H9 (cell line): ENCODE data around the gene PRR35. TPM values are rescaled to one million over a fixed set of nuclear protein-coding genes. Genes with fewer than 3 reads are reported as not detected.

ENCODE experiments used
- DNase-seq: peaks from one replicate; pipeline ENCODE4 v3.0.0-alpha.2; 2017
- H2AFZ ChIP-seq: one replicate; pipeline ENCODE4 v1.6.1; 2013; ENCODE audit warnings: mild to moderate bottlenecking, low read length, control low read depth, moderate library complexity
- H2AK5ac ChIP-seq: 2 replicates; pipeline ENCODE4 v1.6.1; 2013; ENCODE audit warnings: low read length, control low read depth, mixed read lengths; ENCODE audit not compliant: insufficient read length
- H2BK120ac ChIP-seq: one replicate; pipeline ENCODE4 v1.6.1; 2013; ENCODE audit warnings: low read depth, mild to moderate bottlenecking, low read length, control low read depth, inconsistent platforms; ENCODE audit not compliant: poor library complexity, severe bottlenecking
- H2BK12ac ChIP-seq: 2 replicates; pipeline ENCODE4 v1.6.1; 2013; ENCODE audit warnings: low read length, control low read depth, mixed read lengths, low read depth; ENCODE audit not compliant: insufficient read length
- H2BK15ac ChIP-seq: 2 replicates; pipeline ENCODE4 v1.6.1; 2013; ENCODE audit warnings: low read depth, low read length, control low read depth
- H2BK20ac ChIP-seq: one replicate; pipeline ENCODE4 v1.6.1; 2013; ENCODE audit warnings: low read depth, mild to moderate bottlenecking, low read length, control low read depth, inconsistent platforms; ENCODE audit not compliant: poor library complexity, severe bottlenecking
- H2BK5ac ChIP-seq: 2 replicates; pipeline ENCODE4 v1.6.1; 2013; ENCODE audit warnings: low read length, control low read depth, mixed read lengths; ENCODE audit not compliant: insufficient read length
- H3K14ac ChIP-seq: 2 replicates; pipeline ENCODE4 v1.6.1; 2013; ENCODE audit warnings: low read length, control low read depth; ENCODE audit not compliant: insufficient read depth
- H3K18ac ChIP-seq: 2 replicates; pipeline ENCODE4 v1.6.1; 2013; ENCODE audit warnings: low read depth, mild to moderate bottlenecking, mixed read lengths, low read length, control low read depth; ENCODE audit not compliant: insufficient read length
- H3K23ac ChIP-seq: 2 replicates; pipeline ENCODE4 v1.6.1; 2013; ENCODE audit warnings: low read length, control low read depth, mixed read lengths, low read depth; ENCODE audit not compliant: insufficient read length
- H3K23me2 ChIP-seq: 2 replicates; pipeline ENCODE4 v1.6.1; 2013; ENCODE audit warnings: low read depth, mild to moderate bottlenecking, mixed read lengths, low read length, control low read depth; ENCODE audit not compliant: insufficient read length, poor library complexity, severe bottlenecking
- H3K27ac ChIP-seq: 2 replicates; pipeline ENCODE4 v1.5.1; 2013; ENCODE audit warnings: low read length, control low read depth, mixed read lengths, low read depth; ENCODE audit not compliant: insufficient read length
- H3K27me3 ChIP-seq: 2 replicates; pipeline ENCODE4 v1.6.1; 2013; ENCODE audit warnings: low read length, control low read depth, inconsistent platforms; ENCODE audit not compliant: insufficient read depth
- H3K4ac ChIP-seq: 2 replicates; pipeline ENCODE4 v1.6.1; 2013; ENCODE audit warnings: low read depth, mild to moderate bottlenecking, control low read depth, inconsistent platforms, low read length, moderate library complexity
- H3K4me1 ChIP-seq: 2 replicates; pipeline ENCODE4 v1.6.1; 2013; ENCODE audit warnings: low read length, control low read depth, inconsistent platforms; ENCODE audit not compliant: insufficient read depth
- H3K4me2 ChIP-seq: 2 replicates; pipeline ENCODE4 v1.6.1; 2013; ENCODE audit warnings: low read length, control low read depth, mixed read lengths; ENCODE audit not compliant: insufficient read length, insufficient read depth
- H3K56ac ChIP-seq: 2 replicates; pipeline ENCODE4 v1.6.1; 2013; ENCODE audit warnings: low read depth, mild to moderate bottlenecking, mixed read lengths, low read length, control low read depth; ENCODE audit not compliant: insufficient read length
- H3K79me1 ChIP-seq: 2 replicates; pipeline ENCODE4 v1.6.1; 2013; ENCODE audit warnings: low read depth, mild to moderate bottlenecking, moderate library complexity, low read length, control low read depth, inconsistent platforms; ENCODE audit not compliant: insufficient read depth, poor library complexity, severe bottlenecking
- H3K79me2 ChIP-seq: 2 replicates; pipeline ENCODE4 v1.6.1; 2013; ENCODE audit warnings: low read length, control low read depth, inconsistent platforms; ENCODE audit not compliant: insufficient read depth
- H3K9ac ChIP-seq: 2 replicates; pipeline ENCODE4 v1.6.1; 2013; ENCODE audit warnings: low read length, control low read depth, mixed read lengths; ENCODE audit not compliant: insufficient read length; ENCODE audit errors: extremely low read depth
- H3K9me3 ChIP-seq: one replicate; pipeline ENCODE4 v1.6.1; 2013; ENCODE audit warnings: low read depth, low read length, inconsistent platforms; ENCODE audit not compliant: control insufficient read depth
- H3T11ph ChIP-seq: one replicate; pipeline ENCODE4 v1.6.1; 2013; ENCODE audit warnings: mild to moderate bottlenecking, low read length, control low read depth, inconsistent platforms
- H4K20me1 ChIP-seq: one replicate; pipeline ENCODE4 v1.6.1; 2013; ENCODE audit not compliant: control insufficient read depth, insufficient read length, insufficient read depth
- H4K5ac ChIP-seq: 2 replicates; pipeline ENCODE4 v1.6.1; 2013; ENCODE audit warnings: low read depth, mild to moderate bottlenecking, mixed read lengths, low read length, control low read depth; ENCODE audit not compliant: insufficient read length
- H4K8ac ChIP-seq: replicated peaks from 2 replicates; pipeline ENCODE4 v1.6.1; 2013; ENCODE audit warnings: low read length, control low read depth, mixed read lengths, low read depth; ENCODE audit not compliant: insufficient read length
- H4K91ac ChIP-seq: 2 replicates; pipeline ENCODE4 v1.6.1; 2013; ENCODE audit warnings: low read depth, mild to moderate bottlenecking, moderate library complexity, mixed read lengths, low read length, control low read depth; ENCODE audit not compliant: insufficient read length
- H3K27ac Mint-ChIP-seq, 3 experiments: 2 replicates in 2 of 3; 3 replicates in 1 of 3; pipeline ENCODE4 v1.8.0; 2020 to 2021; ENCODE audit warnings: mixed read lengths in 3 of 3, mild to moderate bottlenecking in 1 of 3, moderate library complexity in 1 of 3
- H3K27me3 Mint-ChIP-seq: 2 replicates; pipeline ENCODE4 v1.8.0; 2021; ENCODE audit warnings: low read depth, mild to moderate bottlenecking, moderate library complexity, mixed read lengths
- H3K36me3 Mint-ChIP-seq, 3 experiments: 2 replicates in 2 of 3; 3 replicates in 1 of 3; pipeline ENCODE4 v1.8.0; 2020 to 2021; ENCODE audit warnings: low read depth in 3 of 3, mixed read lengths in 3 of 3; ENCODE audit not compliant: insufficient read depth in 1 of 3
- H3K4me1 Mint-ChIP-seq, 2 experiments: 2 replicates each; pipeline ENCODE4 v1.8.0; 2020; ENCODE audit warnings: mixed read lengths in 2 of 2
- H3K4me3 Mint-ChIP-seq, 2 experiments: 2 replicates in 1 of 2; 3 replicates in 1 of 2; pipeline ENCODE4 v1.8.0; 2020 to 2021; ENCODE audit warnings: mild to moderate bottlenecking in 2 of 2, mixed read lengths in 2 of 2, moderate library complexity in 1 of 2
- H3K9me3 Mint-ChIP-seq, 2 experiments: 2 replicates in 1 of 2; 3 replicates in 1 of 2; pipeline ENCODE4 v1.8.0; 2020; ENCODE audit warnings: mild to moderate bottlenecking in 2 of 2, mixed read lengths in 2 of 2, moderate library complexity in 1 of 2
- CTCF ChIP-seq: fragments of 200-600 bp; sonication (generic); conservative IDR thresholded peaks from 3 replicates; pipeline ENCODE4 v1.8.0; 2021; ENCODE audit warnings: antibody characterized with exemption, mild to moderate bottlenecking
- WGBS: extraction: QIAGEN DNeasy Blood & Tissue Kit; methylation state at CpG from one replicate; pipeline ENCODE4 v1.1.7; 2013; ENCODE audit warnings: missing lambda C conversion rate, low lambda C conversion rate, mixed read lengths; ENCODE audit not compliant: insufficient read length; ENCODE audit errors: extremely low coverage; 5-methylcytosine and 5-hydroxymethylcytosine counted together
- total RNA-seq: library from RNA; stranded (reverse); gene quantifications from 2 replicates; pipeline ENCODE4 v1.2.1, GENCODE V29; 2021

Gene PRR35
- total RNA-seq, 1 experiment from 2014 or later, result 0.33 TPM

GRCh38 chr16:516301-516700 lies 43.9 kb upstream of the PRR35 start:
- Histone ChIP-seq H3K18ac (no peak overlapping the region), H3T11ph (no peak overlapping the region), H3K27ac (no peak overlapping the region), H3K4me1 (no peaks in the 10 kb centered on the region), H3K79me2 (no peaks in the 10 kb centered on the region), H3K56ac (no peak overlapping the region), H4K20me1 (no peaks in the 10 kb centered on the region), H3K4ac (no peak overlapping the region), H2BK120ac (no peak overlapping the region), H3K9ac (no peak overlapping the region), H2BK20ac (no peak overlapping the region), H4K91ac (no peak overlapping the region), H4K8ac (no peak overlapping the region), H3K23me2 (no peaks in the 10 kb centered on the region), H2AFZ (no peak overlapping the region), H3K79me1 (no peaks in the 10 kb centered on the region), H3K9me3 (no peaks in the 10 kb centered on the region), H2AK5ac (no peak overlapping the region), H3K4me2 (no peak overlapping the region), H2BK15ac (no peak overlapping the region), H3K27me3 (no peaks in the 10 kb centered on the region), H2BK12ac (no peak overlapping the region), H4K5ac (no peak overlapping the region), H3K14ac (no peak overlapping the region), H2BK5ac (no peak overlapping the region), H3K23ac (no peak overlapping the region)
- H3K9me3 Mint-ChIP-seq, result no peaks in the 10 kb centered on the region
- no peaks in the 10 kb centered on the region for H3K27me3 Mint-ChIP-seq
- no peak overlapping the region for H3K27ac Mint-ChIP-seq
- WGBS, result no CpG with 5 or more reads among the region's 8 CpGs
- TF ChIP-seq CTCF, result no peak
- H3K4me3 Mint-ChIP-seq, result no peak overlapping the region
- no peaks in the 10 kb centered on the region for H3K4me1 Mint-ChIP-seq
- no peak for DNase-seq
- H3K36me3 Mint-ChIP-seq, result peaks cover 5 to 24% (median 22%) of the 10 kb centered on the region in 3 experiments; a peak in 6 of 7 replicates
